Measurements from ENCODE around the gene PSMC4. TPM values are rescaled to one million over a fixed set of nuclear protein-coding genes. Genes with fewer than 3 reads are reported as not detected.

Gene PSMC4
- total RNA-seq, 1 experiment from 2014 or later = 120 TPM

GRCh38 chr19:40025938-40026596 lies 55.1 kb downstream of the PSMC4 start:
- Histone ChIP-seq H3K9me3 (ENCODE audit: control insufficient read depth in 1 of 2, insufficient read depth in 1 of 2, low read depth in 1 of 2, low read length in 2 of 2) (peaks cover 7 to 50% of the 10 kb centered on the region in 2 experiments; a peak in 3 of 4 replicates), H3K27me3 (ENCODE audit: insufficient read depth, low read length) (no peaks in the 10 kb centered on the region), H3K4me3 (replicated peaks in 1 of 2; ENCODE audit: low read depth in 1 of 2, low read length in 2 of 2) (no peak overlapping the region), H2AFZ (ENCODE audit: low read depth, low read length, poor library complexity, severe bottlenecking) (no peak overlapping the region), H4K20me1 (ENCODE audit: insufficient read depth) (no peaks in the 10 kb centered on the region), H3K27ac (ENCODE audit: low read depth, low read length) (no peak overlapping the region), H3K36me3 (ENCODE audit: control insufficient read depth in 1 of 2, insufficient read depth in 2 of 2, low read length in 2 of 2) (no peaks in the 10 kb centered on the region), H3K79me2 (ENCODE audit: insufficient read depth, low read length) (no peaks in the 10 kb centered on the region), H3K4me2 (ENCODE audit: low read length) (no peak overlapping the region), H3K9me2 (ENCODE audit: insufficient read depth) (no peaks in the 10 kb centered on the region), H3K9ac (ENCODE audit: low read length) (no peak overlapping the region), H3K4me1 (ENCODE audit: control insufficient read depth in 1 of 2, insufficient read depth in 2 of 2, low read length in 2 of 2) (no peaks in the 10 kb centered on the region)
- no TSS peak for BruUV-seq (replicated peaks)
- intact Hi-C loops (cut with micrococcal nuclease) = no loop called here
- RAD21 ChIA-PET (ENCODE audit: low non-redundant PET in 1 of 2, low total read pairs in 2 of 2, uncharacterized antibody in 2 of 2, unreplicated experiment in 2 of 2) = no interaction called here
- POLR2A ChIA-PET = no interaction called here
- no peak for TF ChIP-seq REST (IDR thresholded peaks at IDR 0.05; ENCODE audit: low read depth)
- no peak for TF ChIP-seq MAX (IDR thresholded peaks at IDR 0.05)
- TF ChIP-seq EZH2 (IDR thresholded peaks at IDR 0.05) = no peak
- TF ChIP-seq EZH2phosphoT487 (IDR thresholded peaks at IDR 0.05; ENCODE audit: borderline replicate concordance) = no peak
- no peak for TF ChIP-seq ZNF274 (IDR thresholded peaks at IDR 0.05; ENCODE audit: low read depth, low read length)
- TF ChIP-seq ZBTB33 (IDR thresholded peaks at IDR 0.05; ENCODE audit: extremely low read depth, insufficient replicate concordance, low read length) = no peak
- TF ChIP-seq SRF (IDR thresholded peaks at IDR 0.05; ENCODE audit: low read depth) = no peak
- no peak for TF ChIP-seq EGR1 (IDR thresholded peaks at IDR 0.05; ENCODE audit: low read depth)
- no peak for TF ChIP-seq SIN3A (IDR thresholded peaks at IDR 0.05; ENCODE audit: low read depth)
- no peak for TF ChIP-seq ELF1 (IDR thresholded peaks at IDR 0.05; ENCODE audit: borderline replicate concordance, low read depth)
- TF ChIP-seq ATF3 (IDR thresholded peaks at IDR 0.05) = no peak
- no peak for TF ChIP-seq TCF7L2 (IDR thresholded peaks at IDR 0.05; ENCODE audit: borderline replicate concordance, extremely low read depth, insufficient read depth, insufficient read length)
- no peak for TF ChIP-seq RAD21 (IDR thresholded peaks at IDR 0.05; ENCODE audit: low read depth)
- no peak for TF ChIP-seq CBX3 (IDR thresholded peaks at IDR 0.05; ENCODE audit: low read depth)
- no peak for TF ChIP-seq SP1 (IDR thresholded peaks at IDR 0.05; ENCODE audit: low read depth)
- no peak for TF ChIP-seq CEBPB (IDR thresholded peaks at IDR 0.05; ENCODE audit: low read depth)
- no peak for TF ChIP-seq JUND (IDR thresholded peaks at IDR 0.05)
- CTCF ChIA-PET = no interaction called here
- ATAC-seq (no peak), DNase-seq (ENCODE audit: low read depth, low spot score) (no peak)

All from HCT116 (cell line).